Muscle of back (tissue), 11 donors: ENCODE results near the gene PPP3CB. TPM values are rescaled to one million over a fixed set of nuclear protein-coding genes. Genes with fewer than 3 reads are reported as not detected.
"Not testable (repeated sequence)": the region's sequence is repeated elsewhere in the genome, so short reads cannot be mapped to it uniquely, and the experiment has no call there.

ENCODE experiments used
- DNase-seq, 3 donors: peaks; one replicate each; pipeline versions ENCODE4 v3.0.0 to v3.0.0-alpha.2; 2013
- polyA plus RNA-seq, 10 donors: library from polyadenylated mRNA; unstranded; fragments of 120-200 nt; gene quantifications; one replicate each; pipeline ENCODE4 v1.2.1, GENCODE V29; 2013; ENCODE audit not compliant: insufficient read length in 10 of 10

Gene PPP3CB
- polyA plus RNA-seq, 10 donors = 98.1 to 203 (median 161) TPM

GRCh38 chr10:73424478-73424877 lies 71.3 kb downstream of the PPP3CB start:
- DNase-seq = no peak

DNA sequence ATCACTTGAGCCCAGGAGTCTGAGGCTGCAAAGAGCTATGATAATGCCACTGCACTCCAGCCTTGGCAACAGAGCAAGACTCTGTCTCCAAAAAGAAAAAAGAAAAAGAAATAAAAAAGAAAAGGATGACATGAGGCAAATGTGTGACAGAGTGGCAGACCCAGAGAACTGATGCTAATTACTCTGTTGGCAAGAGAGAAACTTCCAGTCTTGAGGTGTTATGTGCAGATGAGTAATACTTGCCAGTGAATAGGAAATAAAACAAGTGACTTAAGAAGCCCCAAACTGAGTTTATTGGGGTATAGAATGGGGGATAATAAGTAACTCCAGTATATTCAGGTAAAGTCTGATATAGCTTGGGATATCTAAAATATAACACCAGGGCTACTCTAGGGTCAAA lies 72.5 kb downstream of the PPP3CB start:
- no peak for DNase-seq

- no peak for DNase-seq
Observed at GRCh38 chr10:73416571-73416970, 79.3 kb downstream of the PPP3CB start.

DNA sequence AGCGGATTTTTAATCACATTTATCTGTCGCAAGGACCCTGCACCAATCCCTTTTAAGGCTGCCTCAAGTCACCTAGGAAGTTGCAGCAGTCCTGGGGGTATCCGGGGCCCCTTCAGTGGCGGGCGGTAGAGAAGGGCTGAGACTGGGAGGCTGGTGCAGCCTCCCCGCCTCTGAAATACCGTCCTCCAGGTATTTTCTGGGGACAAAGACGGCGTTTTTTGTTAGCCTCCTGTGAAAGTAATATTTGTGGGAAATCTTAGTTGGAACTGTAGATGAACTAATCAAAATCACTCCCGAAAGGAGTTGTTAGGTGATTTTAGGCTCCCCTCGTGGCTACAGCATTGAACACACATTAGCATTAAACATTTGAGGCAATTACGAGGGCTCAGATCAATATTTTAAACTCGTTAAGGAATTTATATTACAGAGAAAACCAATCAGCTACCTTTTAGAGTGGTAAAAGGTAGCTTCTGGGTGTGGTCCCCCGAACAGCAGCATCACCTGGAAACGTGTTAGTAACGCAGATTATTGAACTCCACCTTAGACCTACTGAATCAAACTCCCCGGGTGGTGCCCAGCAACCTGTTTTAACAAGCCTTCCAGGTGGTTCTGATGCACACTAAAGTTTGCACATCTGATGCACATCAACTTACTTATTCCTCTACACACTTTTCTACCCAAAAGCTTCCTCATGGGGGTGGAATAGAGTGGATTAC lies 81.4 kb downstream of the PPP3CB start:
- DNase-seq = no peak

GRCh38 chr10:73413528-73414229 lies 82.1 kb downstream of the PPP3CB start, which contains the start of gene ANXA7:
TSS of gene ANXA7 (minus strand) at chr10:73414058. CDS start at chr10:73400856, 13,202 bp downstream.
- DNase-seq = peak; percentile 87 to 96 (median 93)

- peak in 1 of 3 donors; percentile 17 for DNase-seq
Observed at GRCh38 chr10:73413108-73413527, 82.7 kb downstream of the PPP3CB start.

- no peak for DNase-seq
Observed at GRCh38 chr10:73410897-73411296, 84.9 kb downstream of the PPP3CB start.

DNA sequence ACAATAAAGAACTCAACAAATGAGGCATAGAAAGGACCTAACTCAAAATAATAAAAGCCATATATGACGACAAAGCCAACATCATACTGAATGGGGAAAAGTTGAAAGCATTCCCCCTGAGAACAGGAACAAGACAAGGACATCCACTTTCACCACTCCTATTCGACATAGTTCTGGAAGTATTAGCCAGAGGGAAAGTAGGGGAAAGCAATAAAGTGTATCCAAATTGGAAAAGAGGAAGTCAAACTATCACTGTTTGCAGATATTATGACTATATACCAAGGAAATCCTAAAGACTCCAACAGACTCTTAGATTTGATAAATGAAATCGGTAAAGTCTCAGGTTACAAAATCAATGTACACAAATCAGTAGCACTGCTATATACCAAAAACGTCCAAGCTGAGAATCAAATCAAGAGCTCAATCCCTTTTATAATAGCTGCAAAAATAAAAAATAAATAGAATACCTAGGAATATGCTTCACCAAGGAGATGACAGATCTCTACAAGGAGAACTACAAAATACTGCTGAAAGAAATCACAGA lies 86.8 kb downstream of the PPP3CB start:
- no peak for DNase-seq

- DNase-seq = no peak
Observed at GRCh38 chr10:73408061-73408460, 87.8 kb downstream of the PPP3CB start.

DNA sequence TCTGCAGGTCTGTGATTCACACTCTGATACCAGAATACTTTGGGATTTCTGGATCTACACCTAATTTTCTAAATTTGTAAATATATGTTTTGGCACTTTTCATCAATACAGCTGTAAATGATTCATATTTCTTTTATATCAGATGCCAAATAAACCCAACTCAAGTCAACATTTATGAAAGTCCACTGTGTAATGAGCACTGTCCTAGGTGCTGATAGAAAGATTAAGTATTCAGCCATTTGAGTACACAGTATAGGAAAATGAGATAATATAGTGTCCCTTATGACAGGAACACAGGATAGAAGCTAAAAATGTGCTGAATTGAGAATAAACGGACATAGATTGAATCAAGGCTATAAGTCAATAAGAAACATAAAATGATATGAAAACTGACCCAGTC lies 88.3 kb downstream of the PPP3CB start:
- DNase-seq = no peak

GRCh38 chr10:73406846-73407245 lies 89.0 kb downstream of the PPP3CB start:
- no peak for DNase-seq

- DNase-seq = no peak
Observed at GRCh38 chr10:73405556-73405955, 90.3 kb downstream of the PPP3CB start.

DNA sequence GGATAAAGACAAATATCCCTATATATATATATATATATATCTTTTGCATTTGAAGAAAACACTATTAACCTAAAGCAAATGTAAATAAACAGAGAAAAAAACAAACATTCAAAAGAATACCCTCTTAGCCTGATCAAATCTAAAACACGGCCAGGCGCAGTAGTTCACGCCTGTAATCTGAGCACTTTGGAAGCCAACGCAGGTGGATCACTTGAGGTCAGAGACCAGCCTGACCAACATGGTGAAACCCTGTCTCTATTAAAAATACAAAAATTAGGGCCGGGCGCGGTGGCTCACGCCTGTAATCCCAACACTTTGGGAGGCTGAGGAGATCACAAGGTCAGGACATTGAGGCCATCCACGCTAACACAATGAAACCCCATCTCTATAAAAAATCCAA lies 91.1 kb downstream of the PPP3CB start:
- DNase-seq = no peak

DNA sequence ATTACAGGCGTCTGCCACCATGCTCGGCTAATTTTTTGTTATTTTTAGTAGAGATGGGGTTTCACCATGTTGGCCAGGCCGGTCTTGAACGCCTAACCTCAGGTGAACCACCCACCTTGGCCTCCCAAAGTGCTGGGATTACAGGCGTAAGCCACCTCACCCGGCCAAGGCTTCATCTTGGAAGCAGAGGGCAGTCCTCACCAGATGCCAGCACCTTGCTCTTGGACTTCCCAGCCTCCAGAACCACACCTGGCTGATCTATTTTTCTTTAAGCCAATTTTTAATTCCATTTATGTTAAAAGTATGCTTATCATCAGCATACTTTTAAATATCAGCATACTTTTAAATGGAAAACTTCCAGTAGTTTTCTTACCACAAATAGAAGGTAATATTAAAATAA lies 94.2 kb downstream of the PPP3CB start:
- DNase-seq = no peak

DNA sequence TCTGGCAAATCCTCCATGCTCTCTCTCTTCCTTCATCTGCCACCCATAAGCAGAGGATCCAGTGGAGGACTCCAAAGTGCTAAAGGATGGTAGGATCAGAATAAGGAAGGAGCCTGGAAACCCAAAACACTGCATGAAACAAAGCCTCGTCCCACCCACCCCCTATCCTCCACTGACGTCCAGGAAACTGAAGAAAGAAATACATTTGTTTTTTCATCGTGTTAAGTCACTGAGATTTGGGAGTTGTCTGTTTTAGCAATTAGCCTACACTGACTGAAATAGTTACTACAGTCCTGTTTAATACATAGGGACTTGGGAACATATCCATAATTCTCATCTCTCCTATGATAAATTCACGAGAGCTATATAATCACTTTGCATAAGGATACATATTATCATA lies 96.8 kb downstream of the PPP3CB start:
- no peak for DNase-seq

GRCh38 chr10:73398024-73398423 lies 97.8 kb downstream of the PPP3CB start:
- DNase-seq = no peak

DNA sequence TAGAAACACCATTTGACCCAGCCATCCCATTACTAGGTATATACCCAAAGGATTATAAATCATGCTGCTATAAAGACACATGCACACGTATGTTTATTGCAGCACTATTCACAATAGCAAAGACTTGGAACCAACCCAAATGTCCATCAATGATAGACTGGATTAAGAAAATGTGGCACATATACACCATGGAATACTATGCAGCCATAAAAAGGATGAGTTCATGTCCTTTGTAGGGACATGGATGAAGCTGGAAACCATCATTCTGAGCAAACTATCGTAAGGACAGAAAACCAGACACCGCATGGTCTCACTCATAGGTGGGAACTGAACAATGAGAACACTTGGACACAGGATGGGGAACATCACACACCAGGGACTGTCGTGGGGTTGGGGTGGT lies 101.5 kb downstream of the PPP3CB start:
- not testable (repeated sequence) for DNase-seq

DNA sequence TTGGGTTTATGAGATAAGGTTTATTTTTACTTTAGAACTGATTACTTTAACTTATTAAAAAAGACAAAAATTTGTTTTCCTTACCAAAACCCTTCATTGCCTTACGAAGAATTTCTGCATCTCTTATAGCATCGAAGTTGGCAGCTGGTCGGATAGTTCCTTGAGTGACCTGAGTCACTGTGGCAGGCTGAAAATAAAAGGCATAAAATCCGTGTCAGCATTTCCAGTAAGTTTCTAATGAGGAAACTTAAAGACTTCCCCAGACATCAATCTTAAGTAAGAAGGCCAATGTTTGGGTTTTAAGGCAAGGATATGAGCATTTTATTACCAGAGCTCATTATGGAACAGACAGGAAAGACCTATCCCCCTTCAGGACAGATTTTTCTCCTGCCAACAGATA lies 107.6 kb downstream of the PPP3CB start:
- no peak for DNase-seq

DNA sequence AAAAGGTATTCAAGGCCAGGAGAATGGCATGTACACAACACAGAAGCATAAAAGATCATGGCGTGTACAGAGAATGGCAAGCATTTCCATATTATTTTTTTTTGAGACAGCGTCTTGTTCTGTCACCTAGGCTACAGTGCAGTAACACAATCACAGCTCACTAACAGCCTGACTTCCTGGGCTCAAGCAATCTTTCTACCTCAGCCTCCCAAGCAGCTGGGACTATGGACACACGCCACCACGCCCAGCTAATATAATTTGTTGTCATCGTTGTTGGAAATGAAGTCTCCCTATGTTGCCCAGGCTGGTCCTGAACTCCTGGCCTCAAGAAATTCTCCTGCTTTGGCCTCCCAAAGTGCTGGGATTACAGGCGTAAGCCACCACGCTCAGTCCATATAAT lies 109.2 kb downstream of the PPP3CB start:
- DNase-seq = no peak
